HEK293T (cell line): ENCODE data around the gene PSPN.
A peak's percentile ranks its signal among the peaks of the same experiment; 100 is the strongest.

Source experiments
- CTBP1 ChIP-seq: fragments of 450-650 bp; IDR thresholded peaks from 2 replicates; pipeline ENCODE4 v1.6.1; 2016; ENCODE audit warnings: borderline replicate concordance
- ELF4 ChIP-seq: fragments of 450-650 bp; IDR thresholded peaks from 2 replicates; pipeline ENCODE4 v1.6.1; 2017; ENCODE audit warnings: antibody characterized with exemption
- FOXA1 ChIP-seq: fragments of 450-650 bp; IDR thresholded peaks from 2 replicates; pipeline ENCODE4 v1.6.1; 2016; ENCODE audit warnings: mild to moderate bottlenecking
- FOXK2 ChIP-seq: fragments of 450-650 bp; IDR thresholded peaks from 2 replicates; pipeline ENCODE4 v1.6.1; 2016; ENCODE audit warnings: mild to moderate bottlenecking
- FOXM1 ChIP-seq: fragments of 450-650 bp; IDR thresholded peaks from 2 replicates; pipeline ENCODE4 v1.6.1; 2017; ENCODE audit warnings: mild to moderate bottlenecking, borderline replicate concordance
- HDGF ChIP-seq: fragments of 450-650 bp; IDR thresholded peaks from 2 replicates; pipeline ENCODE4 v1.6.1; 2017; ENCODE audit warnings: antibody characterized with exemption, borderline replicate concordance
- LEF1 ChIP-seq: fragments of 450-650 bp; IDR thresholded peaks from 2 replicates; pipeline ENCODE4 v1.6.1; 2017; ENCODE audit warnings: mild to moderate bottlenecking, borderline replicate concordance
- PKNOX1 ChIP-seq: fragments of 450-650 bp; IDR thresholded peaks from 2 replicates; pipeline ENCODE4 v1.6.1; 2016
- SP1 ChIP-seq: fragments of 450-650 bp; IDR thresholded peaks from 2 replicates; pipeline ENCODE4 v1.6.1; 2017
- SUZ12 ChIP-seq: fragments of 450-650 bp; IDR thresholded peaks from 2 replicates; pipeline ENCODE4 v1.6.1; 2016; ENCODE audit warnings: mild to moderate bottlenecking
- TARDBP ChIP-seq: fragments of 450-650 bp; IDR thresholded peaks from 2 replicates; pipeline ENCODE4 v1.6.1; 2016
- ZNF384 ChIP-seq: fragments of 450-650 bp; IDR thresholded peaks from 2 replicates; pipeline ENCODE4 v1.6.1; 2016

- TF ChIP-seq ZNF384 (no peak), FOXM1 (no peak), HDGF (no peak), CTBP1 (no peak), SUZ12 (no peak), FOXA1 (no peak), TARDBP (no peak), SP1 (no peak), PKNOX1 (no peak), ELF4 (peak; percentile 70), LEF1 (no peak), FOXK2 (no peak)
Measured at GRCh38 chr19:6393074-6393982, 17.6 kb upstream of the PSPN start, which contains the start of gene GTF2F1.
